ENCODE measurements around the gene MTA2.
A peak's percentile ranks its signal among the peaks of the same experiment; 100 is the strongest.

Gene MTA2

GRCh38 chr11:62546244-62546928 lies 55.3 kb downstream of the MTA2 start, which contains the start of gene AHNAK:
TSS of gene AHNAK (minus strand) at chr11:62546806. CDS start at chr11:62536098, 10,708 bp downstream.
- peak; percentile 66 to 83 for DNase-seq

DNA sequence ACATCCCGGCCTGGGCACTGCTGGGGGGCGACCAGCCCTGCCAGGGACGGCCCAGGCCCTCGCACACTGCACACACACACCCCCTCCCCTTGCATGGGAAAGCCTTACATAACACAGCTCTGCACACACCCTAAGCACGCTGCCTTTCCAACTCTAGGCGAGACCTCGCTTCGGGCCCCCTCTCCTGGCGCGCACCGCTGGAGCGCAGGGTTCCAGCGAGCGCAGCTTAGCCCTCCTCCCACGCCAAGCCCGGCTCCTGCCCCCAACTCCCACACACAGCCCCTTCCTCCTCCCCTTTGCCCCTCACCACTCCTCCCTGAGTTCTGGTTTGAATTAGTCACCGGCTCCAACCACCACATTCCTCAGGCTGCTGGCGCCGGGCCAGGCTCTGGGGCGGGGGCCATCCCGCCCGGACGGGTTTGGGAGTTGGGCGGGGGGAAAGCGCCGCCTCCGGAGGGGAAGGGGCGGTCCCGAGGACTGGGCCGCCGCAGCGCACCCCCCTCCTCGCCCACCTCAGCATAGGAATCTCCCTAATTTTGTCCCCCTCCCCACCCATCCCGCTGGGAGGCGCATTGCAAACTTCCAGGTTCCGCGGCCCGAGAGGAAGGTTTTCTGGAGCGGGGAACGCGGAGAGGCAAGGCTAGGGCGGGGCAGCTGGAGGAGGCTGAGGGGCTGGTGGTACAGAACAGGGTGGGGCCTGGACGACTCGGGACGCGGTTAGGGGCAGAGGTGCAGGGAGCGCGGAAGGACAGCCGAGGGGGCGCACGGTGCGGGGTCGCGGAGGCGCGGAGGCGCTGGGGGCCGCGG lies 56.0 kb downstream of the MTA2 start:
- peak; percentile 77 to 88 for DNase-seq

DNA sequence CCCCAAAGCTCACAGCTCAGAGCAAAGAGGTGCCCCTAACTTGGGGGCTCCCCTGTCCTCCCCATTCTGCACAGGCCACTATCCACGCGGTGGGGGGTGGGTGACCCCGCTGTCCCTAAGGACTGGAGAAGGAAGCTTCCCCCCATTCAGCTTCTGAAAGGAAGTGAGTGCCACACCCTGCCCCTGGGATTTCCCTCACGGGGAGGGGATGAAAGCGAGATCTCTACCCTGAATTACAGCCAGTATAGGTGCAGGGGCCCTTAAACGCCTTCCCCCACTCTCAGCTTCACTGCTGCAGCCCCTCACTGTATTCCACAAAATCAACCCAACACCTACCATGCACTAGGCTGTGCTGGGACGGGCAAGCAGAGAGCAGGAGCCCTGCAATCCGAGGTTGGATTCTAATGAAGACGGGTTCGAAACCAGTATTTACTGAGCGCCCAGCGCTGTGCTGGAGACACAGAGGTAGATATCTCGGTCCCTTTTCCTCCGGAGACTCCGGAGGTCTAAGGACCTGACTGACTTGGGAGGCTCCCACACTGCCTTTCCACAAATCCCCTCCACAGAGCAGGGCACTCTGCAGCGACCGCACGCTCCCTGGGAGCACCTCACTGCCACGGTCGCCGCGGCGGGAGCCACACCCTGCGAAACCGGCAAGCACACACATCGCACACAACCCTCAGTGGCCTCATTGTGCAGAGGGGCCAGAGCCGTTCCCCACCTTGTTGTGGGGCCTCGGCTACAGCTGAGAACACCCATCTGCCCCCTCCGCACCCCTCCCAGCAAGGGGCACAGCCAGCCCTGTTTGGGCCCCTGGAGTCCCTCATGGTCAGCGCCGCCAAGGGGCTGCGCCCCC lies 56.9 kb downstream of the MTA2 start:
- peak; percentile 33 to 53 for DNase-seq

- DNase-seq, result no peak
Measured at GRCh38 chr11:62543680-62544444, 57.8 kb downstream of the MTA2 start.

Measured in inflammatory macrophage (primary cell).